ENCODE data around the gene CCL24.

- TF ChIP-seq EZH2 (IDR thresholded peaks at IDR 0.05; ENCODE audit: borderline replicate concordance, low read depth, low read length, severe bottlenecking) = no peak
- no peak for TF ChIP-seq POLR2A (IDR thresholded peaks at IDR 0.05; ENCODE audit: low read depth, low read length)
- TF ChIP-seq POLR2AphosphoS5 (IDR thresholded peaks at IDR 0.05; ENCODE audit: insufficient read depth, low read depth, low read length) = no peak
- TF ChIP-seq, protein P1, sequence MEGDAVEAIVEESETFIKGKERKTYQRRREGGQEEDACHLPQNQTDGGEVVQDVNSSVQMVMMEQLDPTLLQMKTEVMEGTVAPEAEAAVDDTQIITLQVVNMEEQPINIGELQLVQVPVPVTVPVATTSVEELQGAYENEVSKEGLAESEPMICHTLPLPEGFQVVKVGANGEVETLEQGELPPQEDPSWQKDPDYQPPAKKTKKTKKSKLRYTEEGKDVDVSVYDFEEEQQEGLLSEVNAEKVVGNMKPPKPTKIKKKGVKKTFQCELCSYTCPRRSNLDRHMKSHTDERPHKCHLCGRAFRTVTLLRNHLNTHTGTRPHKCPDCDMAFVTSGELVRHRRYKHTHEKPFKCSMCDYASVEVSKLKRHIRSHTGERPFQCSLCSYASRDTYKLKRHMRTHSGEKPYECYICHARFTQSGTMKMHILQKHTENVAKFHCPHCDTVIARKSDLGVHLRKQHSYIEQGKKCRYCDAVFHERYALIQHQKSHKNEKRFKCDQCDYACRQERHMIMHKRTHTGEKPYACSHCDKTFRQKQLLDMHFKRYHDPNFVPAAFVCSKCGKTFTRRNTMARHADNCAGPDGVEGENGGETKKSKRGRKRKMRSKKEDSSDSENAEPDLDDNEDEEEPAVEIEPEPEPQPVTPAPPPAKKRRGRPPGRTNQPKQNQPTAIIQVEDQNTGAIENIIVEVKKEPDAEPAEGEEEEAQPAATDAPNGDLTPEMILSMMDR (IDR thresholded peaks at IDR 0.05; ENCODE audit: extremely low read depth in 1 of 2, insufficient read depth in 1 of 2, low read depth in 1 of 2, low read length in 2 of 2) = no peak
- TF ChIP-seq JUN (IDR thresholded peaks at IDR 0.05; ENCODE audit: borderline replicate concordance, insufficient read depth, insufficient read length, low read depth) = no peak
- TF ChIP-seq FOS (IDR thresholded peaks at IDR 0.05; ENCODE audit: borderline replicate concordance, insufficient read depth, low read length) = no peak
- TF ChIP-seq, protein P2, sequence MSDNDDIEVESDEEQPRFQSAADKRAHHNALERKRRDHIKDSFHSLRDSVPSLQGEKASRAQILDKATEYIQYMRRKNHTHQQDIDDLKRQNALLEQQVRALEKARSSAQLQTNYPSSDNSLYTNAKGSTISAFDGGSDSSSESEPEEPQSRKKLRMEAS (IDR thresholded peaks at IDR 0.05; ENCODE audit: insufficient read depth, insufficient read length) = no peak
- TF ChIP-seq MYC (IDR thresholded peaks at IDR 0.05; ENCODE audit: low read depth, low read length) = no peak
- TF ChIP-seq GATA2 (IDR thresholded peaks at IDR 0.05; ENCODE audit: insufficient read depth, insufficient read length, low read depth, low read length) = no peak
Measured at GRCh38 chr7:75793676-75794075, 19.9 kb downstream of the CCL24 start.

Measured in endothelial cell of umbilical vein (primary cell).